GM21528 (cell line): ENCODE measurements around the gene OOEP.

ENCODE experiments used
- ATAC-seq: cut with Tn5 transposase; IDR thresholded peaks from one replicate; pipeline ENCODE4 v1.9.1; 2021; ENCODE audit warnings: mild to moderate bottlenecking, moderate library complexity; ENCODE audit not compliant: unreplicated experiment, low FRiP score

The OOEP gene

DNA sequence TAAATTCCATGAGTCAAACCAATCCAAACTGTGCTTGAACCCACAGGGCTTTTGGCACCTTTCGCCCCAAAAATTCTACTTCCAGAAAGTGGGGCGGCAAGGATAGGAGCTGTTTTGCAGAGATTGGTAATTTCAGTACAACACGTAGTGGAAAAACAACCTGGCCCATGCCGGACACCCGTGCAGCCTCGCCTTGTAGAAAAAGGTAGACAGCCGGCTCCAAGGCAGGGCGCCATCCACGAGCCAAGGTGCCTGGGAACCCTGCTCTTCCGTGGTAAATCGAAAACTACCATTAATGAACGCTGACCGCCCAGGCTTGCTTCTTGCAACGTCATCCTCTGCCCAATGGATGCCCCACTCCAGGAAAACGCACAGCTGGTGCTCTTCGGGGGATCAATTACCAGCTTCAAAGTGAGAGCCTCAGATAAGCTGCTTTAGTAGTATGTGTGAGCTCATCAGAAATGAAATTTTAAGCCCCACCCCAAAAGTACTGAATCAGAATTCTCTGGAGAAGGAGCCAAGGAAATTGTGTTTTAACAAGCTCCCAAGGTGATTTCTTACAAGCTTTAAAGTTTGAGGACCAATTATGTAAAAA, 1.8 kb downstream of the OOEP start:
- ATAC-seq = no peak

DNA sequence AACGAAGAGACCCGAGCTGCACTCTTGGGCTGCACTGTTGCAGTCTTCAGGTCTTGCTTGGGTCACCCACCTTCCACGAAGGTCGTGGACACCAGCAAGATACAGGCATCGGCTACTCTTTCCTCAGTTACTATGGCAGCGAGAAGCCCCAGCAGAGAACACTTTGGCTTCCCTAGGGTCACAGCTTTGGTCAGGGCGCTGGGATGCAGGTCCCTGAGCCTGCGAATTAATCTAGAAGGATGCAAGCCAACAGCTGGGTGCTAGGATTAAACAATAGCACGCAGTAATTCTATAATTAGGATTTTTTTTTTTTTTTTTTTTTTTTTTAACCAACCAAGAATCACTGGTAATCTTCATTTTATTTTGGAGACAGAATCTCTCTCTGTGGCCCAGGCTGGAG, 5.1 kb downstream of the OOEP start:
- no peak for ATAC-seq

- ATAC-seq = no peak
Measured at GRCh38 chr6:73364121-73364520, 5.6 kb downstream of the OOEP start.

DNA sequence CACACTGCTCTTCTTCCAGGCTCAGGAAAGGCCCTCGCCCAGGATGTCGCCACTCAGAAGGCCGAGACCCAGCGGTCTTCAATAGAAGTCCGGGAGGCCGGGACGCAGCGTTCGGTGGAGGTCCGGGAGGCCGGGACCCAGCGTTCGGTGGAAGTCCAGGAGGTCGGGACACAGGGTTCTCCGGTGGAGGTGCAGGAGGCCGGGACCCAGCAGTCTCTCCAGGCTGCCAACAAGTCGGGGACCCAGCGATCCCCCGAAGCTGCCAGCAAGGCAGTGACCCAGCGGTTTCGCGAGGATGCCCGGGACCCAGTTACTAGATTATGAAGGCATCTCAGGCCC, 6.2 kb downstream of the OOEP start:
- no peak for ATAC-seq

- ATAC-seq = no peak
Measured at GRCh38 chr6:73362869-73363536, 6.7 kb downstream of the OOEP start.

DNA sequence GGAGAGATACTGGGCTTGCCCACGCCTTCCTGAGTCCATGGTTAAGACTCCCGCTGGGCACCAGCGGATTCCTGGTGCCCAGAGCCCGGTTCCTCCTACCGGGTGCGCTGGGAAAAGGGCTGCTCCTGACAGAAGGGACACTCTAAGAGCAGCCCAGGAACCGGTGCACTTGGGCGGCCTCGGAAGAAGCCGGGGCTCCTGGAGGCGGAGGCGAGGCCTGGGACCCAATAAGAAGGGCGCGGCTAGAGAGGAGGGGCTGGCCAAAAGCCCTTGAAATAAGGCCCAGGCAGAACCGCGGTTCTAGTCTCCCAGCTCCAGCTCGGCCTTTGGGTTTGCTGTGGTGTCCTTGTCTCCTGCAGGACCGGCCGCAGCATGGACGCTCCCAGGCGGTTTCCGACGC, 7.3 kb downstream of the OOEP start, which contains the start of gene KHDC3L:
KHDC3L (plus strand) TSS at position 301 of the 400 bp plus-strand sequence; CDS start at position 373, 72 bp downstream.
- ATAC-seq = no peak

- ATAC-seq = no peak
Measured at GRCh38 chr6:73353636-73354593, 15.8 kb downstream of the OOEP start, which contains the start of gene DPPA5. Gene DPPA5, minus strand, starts transcription at chr6:73354276. Its CDS starts 51 bp downstream, at chr6:73354225.

- no peak for ATAC-seq
Measured at GRCh38 chr6:73349311-73349710, 20.4 kb downstream of the OOEP start.

DNA sequence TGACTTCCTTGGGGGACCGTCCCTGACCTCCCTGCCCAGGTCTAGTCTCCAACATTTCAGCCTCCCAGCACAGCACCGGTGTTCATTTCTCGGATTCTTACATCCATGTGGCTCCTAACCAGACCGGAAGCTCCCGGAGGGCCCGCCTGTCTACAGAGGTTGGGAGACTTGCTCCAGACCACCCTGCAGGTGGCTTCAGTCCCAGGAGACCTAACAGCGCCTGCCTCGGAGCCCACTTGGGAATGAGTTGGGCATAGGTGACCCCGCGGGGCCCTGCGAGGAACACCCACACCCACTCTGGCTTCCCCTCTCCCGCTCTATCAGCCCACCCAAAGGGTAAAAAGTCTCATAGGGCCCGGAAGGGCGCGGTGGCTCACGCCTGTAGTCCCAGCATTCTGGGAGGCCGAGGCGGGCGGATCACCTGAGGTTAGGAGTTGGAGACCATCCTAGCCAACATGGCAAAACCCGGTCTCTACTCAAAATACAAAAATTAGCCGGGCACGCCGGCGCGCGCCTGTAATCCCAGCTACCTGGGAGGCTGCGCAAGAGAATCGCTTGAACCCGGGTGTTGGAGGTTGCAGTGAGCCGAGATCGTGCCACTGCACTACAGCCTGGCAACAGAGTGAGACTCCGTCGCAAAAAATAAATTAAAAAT, 21.0 kb downstream of the OOEP start:
- ATAC-seq = no peak

- no peak for ATAC-seq
Measured at GRCh38 chr6:73343164-73343563, 26.5 kb downstream of the OOEP start.

DNA sequence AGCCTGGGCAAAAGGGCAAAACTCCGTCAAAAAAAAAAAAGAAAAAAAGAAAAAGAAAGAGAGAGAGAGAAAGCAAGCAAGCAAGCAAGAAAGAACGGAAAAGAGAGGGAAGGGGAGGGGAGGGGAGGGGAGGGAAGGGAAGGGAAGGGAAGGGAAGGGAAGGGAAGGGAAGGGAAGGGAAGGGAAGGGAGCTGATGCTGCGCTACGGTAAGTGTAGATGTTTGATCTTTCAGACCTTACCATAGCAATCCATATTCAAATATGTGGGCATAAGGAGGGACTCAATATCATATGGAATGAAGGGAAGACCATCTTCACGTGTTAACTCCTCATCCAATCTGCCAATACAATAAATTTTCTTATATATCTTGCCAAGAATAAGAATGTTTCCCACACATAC, 27.5 kb downstream of the OOEP start:
- no peak for ATAC-seq

DNA sequence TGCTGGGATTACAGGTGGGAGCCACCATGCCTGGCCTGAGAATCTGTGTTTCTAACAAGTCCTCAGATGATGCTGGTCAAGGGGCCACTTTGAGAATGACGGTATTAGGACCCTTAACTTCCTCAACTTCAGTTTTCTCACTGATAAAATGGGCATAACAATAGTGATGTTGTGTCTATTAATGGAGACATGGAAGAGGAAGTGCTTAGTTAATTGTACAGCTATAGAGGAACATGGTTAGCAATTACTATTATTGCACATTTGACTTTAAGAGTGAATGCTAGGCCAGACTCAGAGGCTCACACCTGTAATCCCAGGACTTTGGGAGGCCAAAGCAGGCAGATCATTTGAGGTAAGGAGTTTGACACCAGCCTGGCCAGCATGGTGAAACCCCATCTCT, 28.4 kb downstream of the OOEP start:
- ATAC-seq = no peak

DNA sequence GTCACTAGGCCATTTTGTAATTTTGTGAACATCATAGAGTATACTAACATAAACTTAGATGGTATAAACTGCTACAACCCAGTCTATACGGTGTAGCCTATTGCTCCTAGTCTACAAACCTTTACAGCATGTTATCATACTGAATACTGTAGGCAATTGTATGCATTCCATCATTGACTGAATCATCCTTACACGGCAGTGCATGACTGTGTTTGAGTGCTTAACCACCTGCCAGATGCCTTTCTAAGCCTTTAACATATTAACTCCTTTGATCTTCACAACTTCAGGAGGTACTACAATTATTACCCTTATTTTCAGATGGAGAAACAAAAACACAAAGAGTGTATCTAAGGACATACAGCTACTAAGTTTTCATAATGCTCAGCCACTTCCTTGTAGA, 29.6 kb downstream of the OOEP start:
- ATAC-seq = no peak

GRCh38 chr6:73339340-73339739, 30.4 kb downstream of the OOEP start:
- no peak for ATAC-seq

- no peak for ATAC-seq
Measured at GRCh38 chr6:73329201-73329600, 40.5 kb downstream of the OOEP start.

GRCh38 chr6:73328790-73329189, 40.9 kb downstream of the OOEP start:
- ATAC-seq = no peak

GRCh38 chr6:73325656-73326055, 44.0 kb downstream of the OOEP start:
- no peak for ATAC-seq

- no peak for ATAC-seq
Measured at GRCh38 chr6:73323323-73323722, 46.4 kb downstream of the OOEP start.
